Measurements from ENCODE around the gene SMARCC1.

SMARCC1 gene

DNA sequence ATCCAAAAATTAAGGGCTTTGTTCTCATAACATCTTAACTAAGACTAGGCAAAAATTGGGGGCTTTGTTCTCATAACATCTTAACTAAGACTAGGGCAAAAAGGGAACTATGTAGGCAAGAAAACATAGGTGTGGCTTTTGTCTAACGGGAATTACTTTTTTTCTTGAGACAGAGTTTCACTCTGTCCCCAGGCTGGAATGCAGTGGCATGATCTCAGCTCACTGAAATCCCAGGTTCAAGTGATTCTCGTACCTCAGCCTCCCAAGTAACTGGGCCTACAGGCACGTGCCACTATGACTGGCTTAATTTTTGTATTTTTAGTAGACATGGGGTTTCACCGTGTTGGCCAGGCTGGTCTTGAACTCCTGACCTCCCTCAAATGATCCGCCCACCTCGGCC is 153.3 kb downstream of the SMARCC1 start:
- DNase-seq, result no peak

DNA sequence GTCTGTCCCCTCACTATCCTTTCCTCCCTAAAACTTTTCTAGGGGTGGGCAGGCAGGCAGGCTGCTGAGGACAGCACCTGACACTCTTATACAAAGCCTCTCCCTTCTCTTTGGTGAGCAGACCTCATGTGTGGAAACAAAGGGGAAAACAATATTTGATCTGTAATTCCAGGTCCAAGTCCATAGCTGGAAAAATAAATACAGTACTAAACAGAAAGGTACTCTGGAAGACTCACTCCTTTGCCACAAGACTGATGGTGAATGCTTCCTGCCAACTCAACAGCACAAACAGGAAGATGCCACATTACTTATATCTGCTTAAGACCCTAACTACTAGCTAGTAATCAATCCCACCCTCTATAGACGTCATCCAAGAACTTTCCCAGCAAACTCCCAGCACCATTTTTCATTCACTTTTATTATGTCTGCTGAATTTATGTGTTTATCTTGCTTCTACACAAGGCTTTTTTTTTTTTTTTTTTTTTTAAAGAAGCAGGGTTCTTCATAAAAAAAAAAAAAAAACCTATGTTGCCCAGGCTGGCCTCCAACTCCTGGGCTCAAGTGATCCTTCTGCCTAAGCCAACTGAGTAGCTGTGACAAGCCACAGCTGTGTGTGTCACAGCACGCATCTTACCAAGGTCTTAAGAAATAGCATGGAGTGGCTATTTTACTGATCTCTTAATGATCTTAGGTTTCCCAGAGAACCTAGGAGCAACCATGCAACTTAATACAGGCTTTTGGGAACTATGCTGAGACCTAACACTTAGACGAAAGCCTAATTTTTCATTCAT is 158.8 kb downstream of the SMARCC1 start:
- no peak for DNase-seq

DNA sequence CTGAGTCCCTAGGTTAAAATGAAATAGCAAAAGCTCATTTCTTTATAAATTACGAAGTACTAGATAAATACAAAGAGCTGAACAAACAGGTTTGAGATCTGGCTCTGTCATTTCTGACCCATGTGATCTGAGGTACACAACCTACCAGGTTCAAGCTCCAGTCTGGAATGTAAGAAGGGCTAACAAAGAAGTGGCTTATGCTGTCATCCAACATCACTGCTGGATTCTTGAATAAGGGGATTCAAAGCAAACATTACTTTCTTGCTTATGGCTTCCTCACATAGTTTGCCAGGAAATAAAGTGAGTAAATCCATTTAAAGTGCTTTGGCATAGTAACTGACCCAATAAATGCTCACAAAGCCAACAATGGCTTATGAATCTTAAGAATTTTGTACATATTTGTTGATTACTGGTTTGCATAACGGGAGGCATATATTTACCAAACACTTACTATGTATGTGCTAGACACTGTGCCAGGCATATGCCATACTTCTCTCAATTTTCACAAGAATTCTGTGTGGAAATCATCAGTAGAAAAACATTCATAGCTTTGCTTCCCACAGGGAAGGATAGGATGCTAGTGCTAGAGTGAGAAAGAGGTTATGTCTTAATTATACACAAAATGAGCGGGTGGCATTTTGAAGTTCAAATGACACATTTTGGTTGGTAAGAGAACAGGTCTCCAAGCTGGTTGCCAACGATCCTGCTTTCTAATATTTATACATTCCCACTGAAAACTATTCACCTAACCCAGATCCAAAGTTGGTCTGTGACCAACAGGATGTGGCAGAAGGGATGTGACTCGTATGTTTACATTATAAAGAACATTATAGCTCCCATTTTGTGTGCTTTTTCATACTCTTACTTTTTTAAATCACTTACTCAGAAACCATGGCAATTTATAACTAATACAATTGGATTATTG is 164.3 kb downstream of the SMARCC1 start:
- no peak for DNase-seq

DNA sequence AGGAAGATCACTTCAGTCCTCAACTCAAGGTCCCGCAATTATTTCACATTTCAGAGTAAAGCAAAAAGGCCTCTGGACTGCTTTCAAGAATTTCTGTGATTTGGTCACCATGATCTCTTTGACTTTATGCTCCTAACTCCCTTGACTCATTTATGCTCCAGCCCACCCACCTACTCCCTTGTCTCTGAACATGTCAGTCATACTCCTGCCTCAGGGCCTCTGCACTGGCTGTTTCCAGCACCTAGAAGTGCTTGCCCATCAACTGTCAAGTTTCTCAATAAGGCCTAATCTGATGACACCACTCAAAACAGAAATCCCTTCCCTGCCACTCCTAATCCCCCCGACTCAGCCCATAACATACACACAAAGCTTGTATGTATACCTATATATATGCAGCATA is 166.9 kb downstream of the SMARCC1 start:
- no peak for DNase-seq

DNA sequence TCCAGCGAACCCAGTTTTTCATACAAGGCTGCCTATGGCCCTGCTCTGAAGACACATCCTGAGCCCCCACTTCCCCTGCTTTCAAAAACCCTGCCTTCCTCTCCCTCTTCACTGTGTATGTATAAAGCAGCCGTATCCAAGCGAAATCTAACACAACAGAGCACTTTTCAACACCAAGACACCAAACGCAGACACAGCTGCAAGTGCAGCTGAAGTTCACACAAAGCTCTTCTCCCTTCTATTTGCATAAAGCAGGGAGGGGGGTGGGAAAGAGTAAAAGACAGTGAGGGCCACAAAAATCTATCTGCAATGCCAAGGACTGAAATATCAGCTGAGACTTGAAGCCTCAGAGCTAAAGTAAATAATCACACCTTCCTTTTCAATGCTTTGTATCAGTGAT is 168.0 kb downstream of the SMARCC1 start:
- DNase-seq, result no peak

DNA sequence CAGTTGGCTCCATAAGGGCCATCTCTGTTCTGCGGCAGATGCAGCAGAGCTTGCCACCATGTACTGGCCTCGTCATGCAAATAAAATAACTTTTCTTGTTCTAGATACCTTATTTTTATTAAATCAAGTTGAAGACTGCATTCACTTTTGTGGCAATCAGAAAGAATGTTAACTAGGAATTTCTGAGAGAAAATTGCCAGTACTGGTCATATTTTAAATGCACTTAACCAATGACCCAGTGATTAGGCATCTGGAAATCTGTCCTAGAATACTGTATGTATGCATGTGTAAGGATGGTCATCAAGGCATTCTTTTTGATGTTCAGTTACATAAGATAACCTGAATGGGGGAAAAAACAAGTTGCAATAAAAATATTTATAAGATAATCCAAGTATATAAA is 168.8 kb downstream of the SMARCC1 start:
- no peak for DNase-seq

DNA sequence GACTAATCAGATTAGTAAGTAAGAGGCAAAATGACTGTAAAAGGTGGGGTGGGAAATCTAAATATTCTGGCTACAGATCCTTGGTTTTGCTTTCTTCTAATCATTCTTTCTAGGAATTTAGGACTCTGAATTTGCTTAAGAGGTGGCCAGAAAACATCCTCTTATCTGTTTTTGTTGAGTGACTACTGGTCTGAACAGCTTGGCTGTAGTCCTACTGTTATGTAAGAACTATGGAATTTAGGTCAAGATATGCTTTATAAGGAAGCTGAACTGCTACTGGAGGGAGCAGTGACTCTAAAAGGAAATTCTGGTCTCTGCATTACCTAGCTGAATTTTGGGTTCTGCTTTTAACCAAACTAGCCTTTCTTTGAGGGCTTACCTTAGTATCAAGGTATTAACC is 169.5 kb downstream of the SMARCC1 start:
- no peak for DNase-seq

DNA sequence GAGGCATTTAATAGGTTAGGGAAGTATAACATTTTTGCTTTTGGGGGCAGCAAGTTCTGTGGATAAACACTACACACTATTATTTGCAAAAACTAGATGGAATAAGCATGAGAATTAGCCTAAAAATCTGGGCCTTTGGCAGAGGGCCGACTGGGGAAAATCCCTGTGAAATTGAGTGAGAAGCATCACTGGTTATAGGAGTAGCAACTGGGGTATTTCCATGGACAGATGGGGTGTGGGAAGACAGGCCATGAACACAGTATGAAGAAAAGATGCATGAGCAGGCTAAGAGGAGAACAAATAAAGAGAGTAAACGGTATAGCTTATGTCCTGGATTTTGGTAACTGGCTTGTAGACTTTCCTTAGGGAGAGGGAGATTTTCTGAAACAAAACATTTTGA is 170.1 kb downstream of the SMARCC1 start:
- DNase-seq, result no peak

DNA sequence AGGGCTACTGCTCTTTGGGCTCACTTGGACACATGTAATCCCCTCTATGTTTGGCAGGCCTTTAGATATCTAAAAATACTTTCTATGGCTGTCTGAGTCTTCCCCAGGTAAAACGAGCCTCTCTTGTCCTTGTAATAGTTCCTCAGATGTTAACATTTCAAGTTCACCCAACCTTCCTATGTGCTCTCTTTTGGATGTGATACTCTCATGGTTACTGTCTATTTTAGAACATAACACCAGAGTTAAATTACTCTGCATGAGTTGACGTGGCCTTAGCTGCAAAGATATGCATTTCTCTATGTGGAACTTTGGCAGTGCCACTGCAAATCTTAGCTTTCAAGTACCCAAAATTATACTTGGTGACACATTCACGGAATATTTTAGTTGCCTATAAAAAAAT is 171.1 kb downstream of the SMARCC1 start:
- DNase-seq, result no peak

DNA sequence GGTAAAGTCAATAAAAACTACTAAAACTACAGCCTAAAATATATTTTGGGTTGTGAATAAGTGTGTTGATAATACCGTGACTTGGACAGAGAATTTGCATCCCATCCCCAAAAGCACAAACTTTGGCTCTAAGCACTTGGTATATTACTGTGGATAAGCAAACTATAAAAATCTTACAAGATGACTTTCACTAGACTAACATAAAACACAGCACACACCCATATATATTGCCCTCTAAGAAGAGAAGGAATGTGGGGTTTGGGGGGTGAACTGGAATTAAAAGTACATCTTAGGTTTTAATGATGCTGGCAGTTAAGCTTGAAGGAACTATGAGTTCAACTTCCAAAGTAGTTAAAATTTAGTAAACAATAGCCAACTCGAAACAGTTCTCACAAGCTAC is 174.4 kb downstream of the SMARCC1 start:
- no peak for DNase-seq

DNA sequence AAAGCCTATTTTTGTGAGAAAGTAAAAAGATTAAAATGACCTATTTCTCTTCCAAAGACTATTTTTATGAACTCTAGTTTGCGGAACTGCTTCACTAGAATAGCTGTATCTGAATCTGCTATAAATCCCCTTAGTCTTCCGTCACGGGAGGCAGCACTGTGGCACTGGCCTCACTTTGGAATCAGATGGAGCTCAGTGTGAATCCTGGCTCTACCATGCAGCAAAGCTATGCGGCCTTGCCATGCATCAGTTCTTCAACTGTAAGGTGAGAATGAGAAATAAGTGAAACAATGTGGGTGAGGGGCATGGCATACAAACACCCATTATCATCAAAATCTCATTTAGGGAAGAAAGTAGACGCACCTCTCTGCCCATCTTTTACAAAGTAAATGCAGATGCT is 175.5 kb downstream of the SMARCC1 start:
- no peak for DNase-seq

DNA sequence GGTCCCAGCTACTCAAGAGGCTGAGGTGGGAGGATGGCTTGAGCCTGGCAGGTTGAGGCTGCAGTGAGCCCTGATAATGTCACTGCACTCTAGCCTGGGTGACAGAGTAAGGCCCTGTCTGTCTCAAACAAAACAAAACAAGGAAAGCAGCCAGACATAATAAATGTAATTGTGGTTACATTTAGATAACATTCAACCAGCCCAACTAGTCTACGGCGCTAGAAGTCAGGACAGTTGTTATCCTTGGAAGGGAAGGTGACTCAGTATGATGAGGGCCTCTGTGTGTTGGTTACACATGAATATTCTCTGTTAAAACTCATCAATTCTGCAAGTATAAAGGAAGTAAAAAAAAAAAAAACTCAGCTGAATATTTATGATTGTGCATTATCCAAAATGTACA is 176.0 kb downstream of the SMARCC1 start:
- no peak for DNase-seq

DNA sequence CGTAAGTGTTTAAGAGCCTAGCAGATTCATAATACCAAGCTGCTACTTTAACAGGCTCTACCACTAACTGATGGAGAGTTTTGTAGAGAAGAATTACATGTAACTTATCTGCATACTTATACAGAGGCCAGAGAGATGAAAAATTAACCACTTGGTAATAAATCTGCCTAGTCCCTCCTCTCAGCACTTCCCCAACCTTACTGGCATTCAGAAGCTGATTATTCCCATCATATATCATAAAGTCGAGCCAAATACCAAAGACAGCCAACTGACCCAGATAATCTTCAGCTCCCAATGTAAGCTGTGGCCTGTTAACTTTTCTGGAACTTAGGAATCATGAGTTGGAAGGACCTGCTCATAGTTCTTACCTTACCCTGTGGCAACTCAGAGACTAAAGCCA is 177.5 kb downstream of the SMARCC1 start:
- DNase-seq, result no peak

DNA sequence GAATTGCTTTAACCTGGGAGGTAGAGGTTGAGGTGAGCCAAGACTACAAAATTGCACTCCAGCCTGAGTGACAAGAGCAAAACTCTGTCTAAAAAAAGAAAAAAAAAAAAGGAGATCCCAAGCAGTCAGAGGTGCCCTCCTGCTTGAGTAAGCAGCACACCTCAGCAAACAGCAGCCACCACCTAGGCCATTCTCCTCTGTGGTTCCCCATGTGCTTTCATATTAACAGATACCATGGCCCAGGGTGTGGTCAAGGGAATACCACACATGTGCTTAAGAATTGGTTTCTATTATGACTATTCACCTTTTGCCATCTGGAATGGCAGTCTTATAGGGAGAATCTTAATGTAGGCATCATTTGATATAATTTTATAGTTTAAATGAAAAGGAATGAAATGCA is 178.4 kb downstream of the SMARCC1 start:
- DNase-seq, result no peak

DNA sequence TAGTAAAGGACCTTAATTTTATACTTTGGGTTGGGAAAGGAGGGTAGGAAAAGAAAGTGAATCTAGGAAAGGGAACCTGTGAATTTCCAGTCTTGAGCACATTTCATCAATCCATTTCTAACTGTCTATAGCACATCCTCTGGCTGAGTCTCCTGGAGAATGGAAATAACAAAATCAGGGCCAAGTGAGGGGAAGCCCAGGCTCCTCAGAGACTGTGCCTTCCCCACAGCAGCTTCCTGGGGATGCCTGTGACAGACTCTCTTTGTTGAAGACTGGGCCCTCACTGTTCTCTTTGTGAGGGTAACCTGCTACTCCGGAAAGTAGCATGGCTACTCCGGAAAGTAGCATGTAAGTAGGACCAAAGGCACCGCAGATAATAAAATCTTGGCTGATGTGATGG is 180.4 kb downstream of the SMARCC1 start:
- no peak for DNase-seq

DNA sequence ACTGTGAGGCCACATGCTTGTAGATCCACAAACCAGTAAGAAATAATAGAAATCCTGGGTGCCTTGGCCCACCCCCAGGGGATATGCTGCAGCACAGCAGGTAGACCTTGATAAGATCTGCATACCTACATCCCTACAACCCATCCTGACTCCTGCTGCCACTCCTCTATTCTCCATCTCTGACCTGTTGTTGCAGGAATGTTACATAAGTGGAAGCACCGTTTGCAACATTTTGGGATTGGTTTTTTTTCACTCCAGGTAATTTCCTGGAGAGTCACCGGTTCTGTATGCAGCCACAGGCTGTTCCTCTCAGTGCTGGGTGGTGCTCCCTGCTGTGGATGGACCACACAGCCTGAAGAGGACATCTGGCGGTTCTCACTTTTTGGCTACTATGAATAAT is 186.9 kb downstream of the SMARCC1 start:
- DNase-seq, result no peak

DNA sequence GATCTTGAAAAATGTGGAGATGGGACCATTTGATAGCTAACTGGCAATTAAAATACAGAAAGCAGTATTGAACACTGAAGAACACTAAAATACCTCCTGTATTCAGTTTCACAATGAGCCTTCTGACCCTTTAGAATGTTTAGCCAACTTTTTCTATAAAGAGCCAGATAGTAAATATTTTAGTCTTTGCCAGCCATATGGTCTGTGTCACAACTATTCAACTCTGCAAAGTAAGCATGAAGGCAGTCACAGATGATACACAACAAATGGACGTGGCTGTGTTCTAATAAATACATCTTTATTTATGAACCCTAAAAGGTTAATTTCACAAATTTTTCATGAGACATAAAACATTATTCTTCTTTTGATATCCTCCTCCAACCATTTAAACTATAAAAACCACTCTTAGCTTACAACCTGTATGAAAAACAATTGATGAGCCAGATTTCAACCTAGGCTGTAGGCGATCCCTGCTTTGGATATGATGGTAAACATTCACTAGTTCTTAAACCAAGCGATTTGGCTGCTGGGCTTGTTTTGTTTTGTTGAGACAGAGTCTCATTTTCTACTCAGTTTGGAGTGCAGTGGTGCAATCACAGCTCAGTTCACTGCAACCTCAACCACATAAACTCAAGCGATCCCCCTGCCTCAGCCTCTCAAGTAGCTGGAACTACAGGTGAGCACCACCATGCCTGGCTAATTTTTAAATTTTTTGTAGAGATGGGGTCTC is 189.5 kb downstream of the SMARCC1 start:
- DNase-seq, result no peak

DNA sequence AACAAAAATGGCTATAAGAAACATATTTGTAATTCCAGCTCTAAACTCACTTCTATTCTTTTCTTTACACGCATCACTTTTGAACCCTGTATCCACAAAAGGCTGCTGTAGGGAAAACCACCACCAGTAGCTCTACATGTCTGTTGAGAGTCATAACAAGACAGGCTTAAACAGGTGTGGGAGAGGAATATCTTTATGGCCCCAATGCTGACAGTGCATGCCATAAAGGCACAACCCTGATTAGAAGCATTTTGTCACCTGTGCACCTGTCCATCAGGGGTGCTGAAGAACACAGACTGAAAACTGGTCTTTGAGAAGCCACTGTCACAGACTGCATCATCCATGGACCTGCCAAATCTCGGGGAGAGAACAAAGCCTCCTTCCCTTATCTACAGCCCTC is 191.5 kb downstream of the SMARCC1 start:
- DNase-seq, result no peak

DNA sequence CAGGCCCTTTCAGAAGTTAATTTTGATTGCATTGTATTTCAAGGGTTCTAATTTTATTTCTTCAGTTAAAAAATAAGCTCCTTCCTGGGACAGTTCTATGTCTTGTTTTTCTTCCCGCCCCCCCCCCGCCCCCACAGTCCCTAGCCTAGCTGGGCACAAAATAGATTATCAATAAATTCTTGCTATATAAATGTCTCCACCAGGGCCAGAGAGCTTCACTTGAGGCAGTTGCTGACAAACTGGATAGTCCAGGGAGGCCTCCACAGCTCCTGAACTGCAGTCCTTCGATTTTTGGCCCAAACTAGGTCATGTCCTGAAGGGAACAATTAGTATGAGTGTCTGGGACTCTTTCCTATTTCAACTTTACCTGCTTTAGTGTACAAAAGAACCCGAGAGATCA is 193.1 kb downstream of the SMARCC1 start:
- no peak for DNase-seq

DNA sequence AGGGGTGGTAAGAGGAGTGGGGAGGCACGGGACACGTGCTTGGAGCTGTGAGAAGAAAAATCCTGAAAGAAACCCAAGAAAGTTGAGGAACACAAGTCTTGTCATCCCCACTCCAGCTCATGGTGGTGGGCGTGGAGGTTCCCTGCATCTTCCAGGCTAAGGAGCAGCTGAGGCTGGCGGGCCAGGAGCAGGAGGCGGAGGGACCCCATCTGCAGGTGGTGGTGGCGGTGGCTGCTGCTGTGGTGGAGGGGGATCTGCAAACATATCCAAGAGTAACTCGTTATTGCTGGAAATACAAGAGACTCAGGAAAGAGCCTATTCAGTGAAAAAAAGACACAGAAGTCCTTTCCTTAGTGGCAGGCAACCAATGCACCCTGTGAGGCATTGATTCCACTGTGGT is 193.6 kb downstream of the SMARCC1 start:
- DNase-seq, result no peak

DNA sequence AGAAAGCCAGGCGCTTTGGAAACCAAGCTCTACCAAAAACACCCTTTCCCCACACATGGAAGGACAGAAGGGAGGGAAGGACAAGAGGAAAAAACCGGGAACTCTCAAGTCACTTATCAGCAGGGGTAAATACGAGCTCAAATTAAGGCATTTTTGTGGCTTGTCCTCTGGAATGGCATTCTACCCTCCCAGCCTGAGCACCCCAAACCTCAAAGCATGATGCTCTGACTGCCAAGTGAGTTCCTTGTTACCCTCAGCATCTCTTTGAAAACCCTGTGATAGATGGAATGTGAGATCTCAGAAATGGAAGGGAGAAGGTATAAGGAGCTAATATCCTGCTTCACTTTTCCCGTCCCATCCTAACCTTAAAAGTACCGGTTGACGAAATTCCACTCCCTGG is 194.9 kb downstream of the SMARCC1 start:
- DNase-seq, result no peak

DNA sequence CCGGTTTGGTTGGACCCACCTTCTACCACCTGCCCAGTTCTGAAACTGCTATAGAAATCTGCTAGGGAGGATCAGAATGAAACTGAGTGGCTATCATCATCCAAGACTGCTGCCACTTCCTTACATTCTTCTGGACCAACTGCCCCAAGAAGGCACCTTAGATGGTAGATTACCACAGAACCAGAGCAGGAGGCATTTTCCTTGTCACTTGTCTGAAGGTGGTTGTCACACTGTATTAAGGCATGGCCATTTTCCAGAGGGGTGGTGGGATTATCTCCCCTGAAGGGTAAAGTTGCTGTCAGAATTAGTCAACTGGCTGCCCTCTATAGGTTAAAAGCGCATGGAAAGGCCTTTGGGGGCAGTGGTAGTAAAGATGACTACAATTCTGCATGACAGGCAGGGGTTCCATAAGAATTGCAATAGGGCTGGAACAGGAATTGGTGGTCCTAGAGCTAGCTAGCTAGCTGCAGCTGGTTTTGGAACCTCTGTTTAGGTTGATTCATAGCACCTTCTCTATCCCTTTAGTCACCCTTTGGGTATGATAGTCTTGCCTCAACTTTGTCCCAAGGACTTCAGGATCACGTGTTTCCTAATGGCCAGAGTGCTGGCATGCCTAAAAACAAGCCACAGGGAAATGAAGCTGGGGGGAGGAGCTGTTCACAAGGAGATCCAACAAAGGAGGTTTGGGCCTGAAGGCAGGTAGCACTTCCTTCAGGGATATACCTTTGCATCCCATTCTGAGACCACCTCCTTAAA is 198.2 kb downstream of the SMARCC1 start:
- DNase-seq, result no peak

DNA sequence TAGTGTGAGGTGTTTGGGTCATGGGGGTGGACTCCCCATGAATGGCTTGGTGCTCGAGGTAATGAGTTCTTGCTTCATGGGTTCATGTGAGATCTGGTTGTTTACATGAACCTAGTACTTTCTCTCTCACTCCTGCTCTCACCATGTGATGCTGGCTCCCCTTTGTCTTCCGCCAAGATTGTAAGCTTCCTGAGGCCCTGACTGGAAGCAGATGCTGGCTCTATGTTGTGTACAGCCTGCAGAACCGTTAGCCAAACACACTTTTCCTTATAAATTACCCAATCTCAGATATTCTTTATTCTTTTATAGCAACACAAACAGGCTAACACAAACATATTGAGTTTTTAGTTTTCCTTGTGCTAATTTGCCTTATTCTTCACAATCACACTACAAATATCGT is 199.9 kb downstream of the SMARCC1 start:
- no peak for DNase-seq

Measured in NCI-H1092 treated with DMSO at 0.1 percent for 48 hours (cell line).